Activated CD4-positive, CD25-positive, alpha-beta regulatory T cell treated with anti-CD3 and anti-CD28 coated beads, Interleukin-2, amount 50 U/mL, for 72 hours (primary cell): Measurements from ENCODE around the gene GAS7.
"Not testable (repeated sequence)": the region's sequence is repeated elsewhere in the genome, so short reads cannot be mapped to it uniquely, and the experiment has no call there.

ENCODE experiments used
- DNase-seq: peaks from one replicate; pipeline ENCODE4 v3.0.0; 2021

The GAS7 gene

GRCh38 chr17:10042589-10043244, 155.7 kb downstream of the GAS7 start:
- no peak for DNase-seq

- no peak for DNase-seq
These were observed 156.4 kb downstream of the GAS7 start for GRCh38 chr17:10041916-10042588.

- no peak for DNase-seq
These were observed 157.2 kb downstream of the GAS7 start for GRCh38 chr17:10041287-10041612.

- no peak for DNase-seq
These were observed 161.8 kb downstream of the GAS7 start for GRCh38 chr17:10036511-10037061.

- no peak for DNase-seq
These were observed 162.5 kb downstream of the GAS7 start for GRCh38 chr17:10035885-10036284.

GRCh38 chr17:10034719-10035475, 163.5 kb downstream of the GAS7 start:
- DNase-seq = no peak

- no peak for DNase-seq
These were observed 164.4 kb downstream of the GAS7 start for GRCh38 chr17:10033959-10034358.

- DNase-seq = no peak
These were observed 165.0 kb downstream of the GAS7 start for GRCh38 chr17:10033449-10033848.

- no peak for DNase-seq
These were observed 166.1 kb downstream of the GAS7 start for GRCh38 chr17:10032118-10032852.

- DNase-seq = no peak
These were observed 166.8 kb downstream of the GAS7 start for GRCh38 chr17:10031606-10032005.

GRCh38 chr17:10031127-10031526, 167.3 kb downstream of the GAS7 start:
- no peak for DNase-seq

GRCh38 chr17:10029129-10029528, 169.3 kb downstream of the GAS7 start:
- DNase-seq = no peak

GRCh38 chr17:10025976-10026901, 172.2 kb downstream of the GAS7 start:
- no peak for DNase-seq

GRCh38 chr17:10025224-10025623, 173.2 kb downstream of the GAS7 start:
- no peak for DNase-seq

GRCh38 chr17:10022416-10022815, 176.0 kb downstream of the GAS7 start:
- DNase-seq = no peak

GRCh38 chr17:10021272-10021984, 177.0 kb downstream of the GAS7 start:
- no peak for DNase-seq

- no peak for DNase-seq
These were observed 178.4 kb downstream of the GAS7 start for GRCh38 chr17:10019941-10020451.

GRCh38 chr17:10018461-10018891, 179.9 kb downstream of the GAS7 start:
- no peak for DNase-seq

GRCh38 chr17:10016958-10017570, 181.3 kb downstream of the GAS7 start:
- not testable (repeated sequence) for DNase-seq

GRCh38 chr17:10013365-10014112, 184.9 kb downstream of the GAS7 start:
- DNase-seq = no peak
